Activated effector memory CD4-positive, alpha-beta T cell treated with anti-CD3 and anti-CD28 coated beads, Interleukin-2, amount 50 U/mL, for 16 hours (primary cell): ENCODE results near the gene CDON.
"Not testable (repeated sequence)": the region's sequence is repeated elsewhere in the genome, so short reads cannot be mapped to it uniquely, and the experiment has no call there.

Experiments used
- DNase-seq: peaks from one replicate; pipeline ENCODE4 v3.0.0-alpha.2; 2020

The CDON gene

GRCh38 chr11:125916683-125917347 is 145.9 kb downstream of the CDON start:
- DNase-seq, result no peak

- DNase-seq, result not testable (repeated sequence)
Measured at GRCh38 chr11:125914601-125915000, 148.1 kb downstream of the CDON start.

GRCh38 chr11:125910226-125910849 is 152.3 kb downstream of the CDON start:
- DNase-seq, result no peak
